Liver (tissue), 3 donors: Measurements from ENCODE around the gene RAMAC.

Experiments used
- EGR1 ChIP-seq, 2 donors: IDR thresholded peaks; 2 replicates each; pipeline ENCODE4 v1.6.1; 2016 to 2018; ENCODE audit warnings: antibody characterized with exemption in 2 of 2, low read depth in 2 of 2
- JUND ChIP-seq, 2 donors: IDR thresholded peaks; 2 replicates each; pipeline ENCODE4 v1.6.1; 2016; ENCODE audit warnings: antibody characterized with exemption in 2 of 2
- RAD21 ChIP-seq, 2 donors: IDR thresholded peaks; 2 replicates each; pipeline ENCODE4 v1.6.1; 2016; ENCODE audit warnings: antibody characterized with exemption in 2 of 2, mild to moderate bottlenecking in 2 of 2
- TAF1 ChIP-seq: conservative IDR thresholded peaks from 2 replicates; pipeline ENCODE4 v1.6.1; 2016; ENCODE audit warnings: antibody characterized with exemption, mild to moderate bottlenecking
- TF ChIP-seq, protein P1 (sequence below): fragments of 150-350 bp; IDR thresholded peaks from 2 replicates; pipeline ENCODE4 v1.5.1; 2017; ENCODE audit warnings: improper control_type of control experiment, low read depth, low read length; ENCODE audit not compliant: missing input control
- TF ChIP-seq, protein P2 (sequence below): IDR thresholded peaks from 2 replicates; pipeline ENCODE4 v1.6.1; 2016; ENCODE audit warnings: antibody characterized with exemption, mild to moderate bottlenecking
- TF ChIP-seq, protein P3 (sequence below): IDR thresholded peaks from 2 replicates; pipeline ENCODE4 v1.6.1; 2016; ENCODE audit warnings: antibody characterized with exemption
- donor health status: healthy.
- donor health status: healthy.

DNA sequence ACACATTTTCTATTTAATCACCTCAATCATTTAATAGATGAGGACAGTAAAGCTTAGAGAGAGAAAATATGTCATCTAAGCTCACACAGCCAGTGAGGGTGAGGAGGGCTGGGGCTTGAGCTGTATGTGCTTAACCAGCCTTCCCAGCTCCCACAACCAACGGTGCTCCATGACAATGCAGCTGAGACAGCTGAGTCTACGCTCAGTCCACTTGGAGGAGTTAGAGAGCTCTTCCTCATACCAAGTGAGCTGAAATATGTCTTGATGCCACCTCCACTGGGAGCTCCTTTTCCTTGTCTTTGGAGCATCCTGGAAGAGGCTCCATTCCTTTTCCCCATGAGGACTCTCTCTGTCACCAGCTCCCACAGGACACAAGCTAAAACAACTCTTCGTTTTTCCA lies 42.8 kb upstream of the RAMAC start:
- TF ChIP-seq, protein P1, sequence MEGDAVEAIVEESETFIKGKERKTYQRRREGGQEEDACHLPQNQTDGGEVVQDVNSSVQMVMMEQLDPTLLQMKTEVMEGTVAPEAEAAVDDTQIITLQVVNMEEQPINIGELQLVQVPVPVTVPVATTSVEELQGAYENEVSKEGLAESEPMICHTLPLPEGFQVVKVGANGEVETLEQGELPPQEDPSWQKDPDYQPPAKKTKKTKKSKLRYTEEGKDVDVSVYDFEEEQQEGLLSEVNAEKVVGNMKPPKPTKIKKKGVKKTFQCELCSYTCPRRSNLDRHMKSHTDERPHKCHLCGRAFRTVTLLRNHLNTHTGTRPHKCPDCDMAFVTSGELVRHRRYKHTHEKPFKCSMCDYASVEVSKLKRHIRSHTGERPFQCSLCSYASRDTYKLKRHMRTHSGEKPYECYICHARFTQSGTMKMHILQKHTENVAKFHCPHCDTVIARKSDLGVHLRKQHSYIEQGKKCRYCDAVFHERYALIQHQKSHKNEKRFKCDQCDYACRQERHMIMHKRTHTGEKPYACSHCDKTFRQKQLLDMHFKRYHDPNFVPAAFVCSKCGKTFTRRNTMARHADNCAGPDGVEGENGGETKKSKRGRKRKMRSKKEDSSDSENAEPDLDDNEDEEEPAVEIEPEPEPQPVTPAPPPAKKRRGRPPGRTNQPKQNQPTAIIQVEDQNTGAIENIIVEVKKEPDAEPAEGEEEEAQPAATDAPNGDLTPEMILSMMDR = no peak
- TF ChIP-seq, protein P2, sequence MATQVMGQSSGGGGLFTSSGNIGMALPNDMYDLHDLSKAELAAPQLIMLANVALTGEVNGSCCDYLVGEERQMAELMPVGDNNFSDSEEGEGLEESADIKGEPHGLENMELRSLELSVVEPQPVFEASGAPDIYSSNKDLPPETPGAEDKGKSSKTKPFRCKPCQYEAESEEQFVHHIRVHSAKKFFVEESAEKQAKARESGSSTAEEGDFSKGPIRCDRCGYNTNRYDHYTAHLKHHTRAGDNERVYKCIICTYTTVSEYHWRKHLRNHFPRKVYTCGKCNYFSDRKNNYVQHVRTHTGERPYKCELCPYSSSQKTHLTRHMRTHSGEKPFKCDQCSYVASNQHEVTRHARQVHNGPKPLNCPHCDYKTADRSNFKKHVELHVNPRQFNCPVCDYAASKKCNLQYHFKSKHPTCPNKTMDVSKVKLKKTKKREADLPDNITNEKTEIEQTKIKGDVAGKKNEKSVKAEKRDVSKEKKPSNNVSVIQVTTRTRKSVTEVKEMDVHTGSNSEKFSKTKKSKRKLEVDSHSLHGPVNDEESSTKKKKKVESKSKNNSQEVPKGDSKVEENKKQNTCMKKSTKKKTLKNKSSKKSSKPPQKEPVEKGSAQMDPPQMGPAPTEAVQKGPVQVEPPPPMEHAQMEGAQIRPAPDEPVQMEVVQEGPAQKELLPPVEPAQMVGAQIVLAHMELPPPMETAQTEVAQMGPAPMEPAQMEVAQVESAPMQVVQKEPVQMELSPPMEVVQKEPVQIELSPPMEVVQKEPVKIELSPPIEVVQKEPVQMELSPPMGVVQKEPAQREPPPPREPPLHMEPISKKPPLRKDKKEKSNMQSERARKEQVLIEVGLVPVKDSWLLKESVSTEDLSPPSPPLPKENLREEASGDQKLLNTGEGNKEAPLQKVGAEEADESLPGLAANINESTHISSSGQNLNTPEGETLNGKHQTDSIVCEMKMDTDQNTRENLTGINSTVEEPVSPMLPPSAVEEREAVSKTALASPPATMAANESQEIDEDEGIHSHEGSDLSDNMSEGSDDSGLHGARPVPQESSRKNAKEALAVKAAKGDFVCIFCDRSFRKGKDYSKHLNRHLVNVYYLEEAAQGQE = no peak
- TF ChIP-seq, protein P3, sequence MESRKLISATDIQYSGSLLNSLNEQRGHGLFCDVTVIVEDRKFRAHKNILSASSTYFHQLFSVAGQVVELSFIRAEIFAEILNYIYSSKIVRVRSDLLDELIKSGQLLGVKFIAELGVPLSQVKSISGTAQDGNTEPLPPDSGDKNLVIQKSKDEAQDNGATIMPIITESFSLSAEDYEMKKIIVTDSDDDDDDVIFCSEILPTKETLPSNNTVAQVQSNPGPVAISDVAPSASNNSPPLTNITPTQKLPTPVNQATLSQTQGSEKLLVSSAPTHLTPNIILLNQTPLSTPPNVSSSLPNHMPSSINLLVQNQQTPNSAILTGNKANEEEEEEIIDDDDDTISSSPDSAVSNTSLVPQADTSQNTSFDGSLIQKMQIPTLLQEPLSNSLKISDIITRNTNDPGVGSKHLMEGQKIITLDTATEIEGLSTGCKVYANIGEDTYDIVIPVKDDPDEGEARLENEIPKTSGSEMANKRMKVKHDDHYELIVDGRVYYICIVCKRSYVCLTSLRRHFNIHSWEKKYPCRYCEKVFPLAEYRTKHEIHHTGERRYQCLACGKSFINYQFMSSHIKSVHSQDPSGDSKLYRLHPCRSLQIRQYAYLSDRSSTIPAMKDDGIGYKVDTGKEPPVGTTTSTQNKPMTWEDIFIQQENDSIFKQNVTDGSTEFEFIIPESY = no peak
- no peak for TF ChIP-seq EGR1 (IDR thresholded peaks at IDR 0.05; ENCODE audit: low read depth in 2 of 2)
- TF ChIP-seq RAD21 (IDR thresholded peaks at IDR 0.05) = no peak
- TF ChIP-seq JUND (IDR thresholded peaks at IDR 0.05) = no peak
- no peak for TF ChIP-seq TAF1
